GM12892 (cell line): ENCODE results near the gene PSMB2.

Source experiments
- POLR2A ChIP-seq: IDR thresholded peaks from 2 replicates; pipeline ENCODE4 v1.6.1; 2011; ENCODE audit warnings: low read depth, low read length, control low read depth
- TAF1 ChIP-seq: IDR thresholded peaks from 2 replicates; pipeline ENCODE4 v1.6.1; 2011; ENCODE audit warnings: low read depth, mild to moderate bottlenecking, control low read depth, low read length, borderline replicate concordance

- no peak for TF ChIP-seq TAF1
- no peak for TF ChIP-seq POLR2A
These were observed 50.8 kb downstream of the PSMB2 start for GRCh38 chr1:35590476-35591040.
